HUES6 (cell line): ENCODE data around the gene ACVR1.

Experiments
- H3K27ac ChIP-seq: 2 replicates; pipeline ENCODE4 v1.7.0; 2013; ENCODE audit warnings: low read depth, mild to moderate bottlenecking, low read length, inconsistent platforms
- H3K27me3 ChIP-seq: 2 replicates; pipeline ENCODE4 v1.6.1; 2013; ENCODE audit warnings: low read length; ENCODE audit not compliant: control insufficient read depth, insufficient read depth
- H3K36me3 ChIP-seq: 2 replicates; pipeline ENCODE4 v1.6.1; 2013; ENCODE audit warnings: low read length; ENCODE audit not compliant: control insufficient read depth, insufficient read depth
- H3K4me1 ChIP-seq: 2 replicates; pipeline ENCODE4 v1.6.1; 2013; ENCODE audit warnings: low read length; ENCODE audit not compliant: control insufficient read depth, insufficient read depth
- H3K4me3 ChIP-seq: 2 replicates; pipeline ENCODE4 v1.5.1; 2013; ENCODE audit warnings: low read depth, low read length
- H3K9ac ChIP-seq: one replicate; pipeline ENCODE4 v1.6.1; 2013; ENCODE audit warnings: mild to moderate bottlenecking, low read length
- H3K9me3 ChIP-seq: 2 replicates; pipeline ENCODE4 v1.6.1; 2013; ENCODE audit warnings: low read depth, low read length; ENCODE audit not compliant: control insufficient read depth, insufficient read depth

The ACVR1 gene

GRCh38 chr2:157839822-157840221, 36.3 kb downstream of the ACVR1 start:
- Histone ChIP-seq H3K4me3 (peak overlapping the region; percentile 25; the same call in 1 of the 2 replicates), H3K27me3 (no peaks in the 10 kb centered on the region), H3K36me3 (no peaks in the 10 kb centered on the region), H3K4me1 (peaks cover 59% of the 10 kb centered on the region), H3K27ac (no peak overlapping the region), H3K9ac (no peak overlapping the region), H3K9me3 (no peaks in the 10 kb centered on the region)

GRCh38 chr2:157839162-157839801, 36.8 kb downstream of the ACVR1 start:
- Histone ChIP-seq H3K9ac (no peak overlapping the region), H3K4me3 (peak overlapping the region; percentile 25), H3K36me3 (no peaks in the 10 kb centered on the region), H3K4me1 (peaks cover 57% of the 10 kb centered on the region), H3K27ac (no peak overlapping the region), H3K27me3 (no peaks in the 10 kb centered on the region), H3K9me3 (no peaks in the 10 kb centered on the region)

- H3K4me1 ChIP-seq: peaks cover 57% of the 10 kb centered on the region
- peak overlapping the region; percentile 37 for H3K9ac ChIP-seq
- H3K36me3 ChIP-seq: no peaks in the 10 kb centered on the region
- H3K27me3 ChIP-seq: no peaks in the 10 kb centered on the region
- no peaks in the 10 kb centered on the region for H3K9me3 ChIP-seq
- no peak overlapping the region; the same call in 1 of the 2 replicates for H3K27ac ChIP-seq
- H3K4me3 ChIP-seq: 0 out of 2 replicates have a peak overlapping the region, but pooled peaks have one; percentile 3
Measured at GRCh38 chr2:157838442-157839161, 37.5 kb downstream of the ACVR1 start.

- peak overlapping the region; percentile 2; the same call in 1 of the 2 replicates for H3K4me3 ChIP-seq
- H3K27ac ChIP-seq: no peak overlapping the region; the same call in 1 of the 2 replicates
- no peaks in the 10 kb centered on the region for H3K36me3 ChIP-seq
- peaks cover 63% of the 10 kb centered on the region for H3K4me1 ChIP-seq
- H3K9ac ChIP-seq: no peak overlapping the region
- H3K9me3 ChIP-seq: no peaks in the 10 kb centered on the region
- H3K27me3 ChIP-seq: no peaks in the 10 kb centered on the region
Measured at GRCh38 chr2:157837851-157838441, 38.2 kb downstream of the ACVR1 start.

- H3K4me1 ChIP-seq: peaks cover 70% of the 10 kb centered on the region
- no peak overlapping the region for H3K4me3 ChIP-seq
- H3K27me3 ChIP-seq: no peaks in the 10 kb centered on the region
- no peaks in the 10 kb centered on the region for H3K9me3 ChIP-seq
- no peak overlapping the region for H3K9ac ChIP-seq
- H3K27ac ChIP-seq: no peak overlapping the region
- no peaks in the 10 kb centered on the region for H3K36me3 ChIP-seq
Measured at GRCh38 chr2:157836531-157836930, 39.6 kb downstream of the ACVR1 start.

- H3K36me3 ChIP-seq: no peaks in the 10 kb centered on the region
- H3K9ac ChIP-seq: no peak overlapping the region
- no peak overlapping the region for H3K4me3 ChIP-seq
- no peaks in the 10 kb centered on the region for H3K27me3 ChIP-seq
- peaks cover 72% of the 10 kb centered on the region for H3K4me1 ChIP-seq
- no peaks in the 10 kb centered on the region for H3K9me3 ChIP-seq
- H3K27ac ChIP-seq: no peak overlapping the region
Measured at GRCh38 chr2:157835425-157835824, 40.7 kb downstream of the ACVR1 start.

DNA sequence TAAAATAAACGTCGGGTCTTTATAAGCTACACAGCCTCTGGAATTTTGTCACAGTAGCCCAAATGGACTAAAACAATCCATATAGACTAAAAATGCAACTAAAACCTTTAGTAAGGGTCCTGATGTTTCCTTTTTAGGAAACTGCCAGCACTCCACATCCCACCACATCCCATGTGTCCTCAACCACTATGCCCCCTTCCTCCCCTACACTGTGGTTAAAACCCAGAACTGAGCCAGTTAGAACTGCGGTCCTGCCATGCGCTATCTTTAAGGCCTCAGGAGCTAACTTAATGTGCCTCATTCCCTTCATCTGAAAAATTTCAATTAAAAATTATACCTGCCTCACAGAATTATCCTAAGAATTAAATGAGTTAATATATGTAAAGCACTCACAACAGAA, 41.1 kb downstream of the ACVR1 start:
- Histone ChIP-seq H3K27me3 (no peaks in the 10 kb centered on the region), H3K9ac (no peak overlapping the region), H3K4me3 (no peak overlapping the region), H3K9me3 (no peaks in the 10 kb centered on the region), H3K4me1 (peaks cover 70% of the 10 kb centered on the region), H3K27ac (no peak overlapping the region), H3K36me3 (no peaks in the 10 kb centered on the region)

GRCh38 chr2:157833721-157834120, 42.4 kb downstream of the ACVR1 start:
- no peak overlapping the region for H3K4me3 ChIP-seq
- H3K9me3 ChIP-seq: no peaks in the 10 kb centered on the region
- no peaks in the 10 kb centered on the region for H3K36me3 ChIP-seq
- peaks cover 59% of the 10 kb centered on the region for H3K4me1 ChIP-seq
- H3K9ac ChIP-seq: no peak overlapping the region
- H3K27me3 ChIP-seq: no peaks in the 10 kb centered on the region
- H3K27ac ChIP-seq: no peak overlapping the region

- H3K4me3 ChIP-seq: no peak overlapping the region
- H3K36me3 ChIP-seq: no peaks in the 10 kb centered on the region
- no peaks in the 10 kb centered on the region for H3K9me3 ChIP-seq
- H3K27ac ChIP-seq: no peak overlapping the region
- H3K4me1 ChIP-seq: peaks cover 39% of the 10 kb centered on the region
- no peak overlapping the region for H3K9ac ChIP-seq
- no peaks in the 10 kb centered on the region for H3K27me3 ChIP-seq
Measured at GRCh38 chr2:157831573-157832315, 44.4 kb downstream of the ACVR1 start.

- no peak overlapping the region for H3K27ac ChIP-seq
- H3K27me3 ChIP-seq: no peaks in the 10 kb centered on the region
- no peak overlapping the region for H3K9ac ChIP-seq
- H3K4me3 ChIP-seq: no peak overlapping the region
- no peaks in the 10 kb centered on the region for H3K36me3 ChIP-seq
- no peaks in the 10 kb centered on the region for H3K9me3 ChIP-seq
- H3K4me1 ChIP-seq: peaks cover 31% of the 10 kb centered on the region
Measured at GRCh38 chr2:157830696-157831570, 45.2 kb downstream of the ACVR1 start.
